Renal cortical epithelial cell (primary cell): ENCODE results near the gene CLEC12A. TPM values are rescaled to one million over a fixed set of nuclear protein-coding genes. Genes with fewer than 3 reads are reported as not detected.
"Not testable (repeated sequence)": the region's sequence is repeated elsewhere in the genome, so short reads cannot be mapped to it uniquely, and the experiment has no call there.

ENCODE experiments used
- DNase-seq: peaks from one replicate; pipeline ENCODE4 v3.0.0-alpha.2; 2011; ENCODE audit warnings: low read depth
- total RNA-seq: library from RNA; depleted of rRNA; stranded (reverse); fragments of >200 nt; gene quantifications from 2 replicates; pipeline ENCODE4 v1.2.3, GENCODE V29; 2014

Gene CLEC12A
- not detected in 2 replicates for total RNA-seq

GRCh38 chr12:9971181-9971580 is at the start of gene CLEC12A:
CLEC12A (plus strand) TSS chr12:9971409; CDS start chr12:9971597, 188 bp downstream.
- no peak for DNase-seq

GRCh38 chr12:9922429-9922828 is 48.8 kb upstream of the CLEC12A start:
- DNase-seq, result no peak

DNA sequence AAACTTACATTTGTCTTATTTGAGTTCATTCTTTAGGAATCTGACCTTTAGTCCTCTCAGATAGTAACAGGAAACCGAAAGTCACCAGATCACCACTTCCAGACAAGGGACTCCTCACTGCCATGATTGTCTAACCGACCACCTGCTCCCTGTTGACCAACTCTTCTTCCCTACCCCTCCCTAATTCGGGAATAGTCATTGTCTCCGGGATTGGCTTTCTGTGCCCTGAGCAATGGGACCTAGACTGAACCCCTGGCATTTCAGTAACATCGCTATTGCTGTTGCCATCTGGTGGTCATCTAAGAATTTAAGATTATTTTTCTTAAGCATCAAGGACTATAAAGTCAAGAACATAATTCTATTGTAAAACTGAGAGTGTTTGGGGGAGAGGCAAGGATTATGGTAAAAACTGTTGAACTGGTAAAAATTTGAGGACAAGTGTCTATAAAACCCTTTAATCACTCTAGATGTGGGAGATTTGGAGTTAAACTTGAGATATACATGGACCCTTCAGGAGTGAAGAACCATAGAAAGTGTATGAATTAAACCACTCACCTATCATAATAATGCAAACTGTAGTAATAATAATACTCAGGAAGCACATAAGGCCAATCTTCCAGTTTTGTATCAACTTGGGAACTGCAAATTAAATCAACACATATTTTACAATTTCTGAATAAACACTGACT is 45.4 kb upstream of the CLEC12A start:
- DNase-seq, result peak; percentile 42

GRCh38 chr12:9926876-9927275 is 44.3 kb upstream of the CLEC12A start:
- DNase-seq, result no peak

- DNase-seq, result no peak
Measured at GRCh38 chr12:9928607-9929006, 42.6 kb upstream of the CLEC12A start.

DNA sequence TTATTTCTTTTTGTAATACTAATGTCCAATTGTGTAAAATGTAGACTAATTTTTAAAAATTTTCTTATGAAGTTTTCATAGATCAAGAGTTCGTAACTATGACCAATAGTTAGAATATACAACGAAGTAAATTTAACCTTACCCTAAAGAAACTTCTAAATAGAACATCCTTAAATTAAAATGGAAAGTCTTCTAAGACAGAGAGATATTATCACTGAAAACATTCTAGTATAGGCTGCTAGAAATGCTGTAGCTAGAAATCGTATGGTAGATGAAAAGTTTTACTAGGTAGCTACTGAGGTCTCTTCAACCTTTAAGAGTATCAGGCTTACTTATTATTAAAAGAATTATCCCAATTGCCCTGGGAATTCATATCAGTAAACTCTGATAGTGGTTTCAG is 40.0 kb upstream of the CLEC12A start:
- DNase-seq, result no peak

DNA sequence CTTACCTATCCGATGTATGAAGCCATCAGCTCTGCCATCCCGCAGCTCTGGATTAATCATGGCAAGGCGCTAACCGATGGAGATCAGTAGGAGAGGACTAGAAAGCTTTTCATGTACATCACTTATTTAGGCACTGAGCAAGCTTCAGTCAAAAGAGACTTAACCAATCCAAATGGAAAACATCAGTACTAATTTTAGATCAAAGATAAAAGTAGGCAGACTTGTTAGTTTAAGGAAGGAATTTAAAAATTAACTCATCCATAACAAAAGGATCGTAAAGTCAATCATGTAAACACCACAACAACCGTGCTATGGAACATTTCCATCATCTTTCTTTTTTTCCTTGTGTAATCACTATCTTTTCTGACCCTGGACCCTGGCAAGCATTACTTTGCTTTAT is 38.9 kb upstream of the CLEC12A start, which contains the start of gene CLEC2A:
CLEC2A (minus strand) TSS at position 101 of the 400 bp plus-strand sequence; CDS start at position 60, 41 bp downstream.
- DNase-seq, result no peak

GRCh38 chr12:9933958-9934357 is 37.3 kb upstream of the CLEC12A start:
- no peak for DNase-seq

DNA sequence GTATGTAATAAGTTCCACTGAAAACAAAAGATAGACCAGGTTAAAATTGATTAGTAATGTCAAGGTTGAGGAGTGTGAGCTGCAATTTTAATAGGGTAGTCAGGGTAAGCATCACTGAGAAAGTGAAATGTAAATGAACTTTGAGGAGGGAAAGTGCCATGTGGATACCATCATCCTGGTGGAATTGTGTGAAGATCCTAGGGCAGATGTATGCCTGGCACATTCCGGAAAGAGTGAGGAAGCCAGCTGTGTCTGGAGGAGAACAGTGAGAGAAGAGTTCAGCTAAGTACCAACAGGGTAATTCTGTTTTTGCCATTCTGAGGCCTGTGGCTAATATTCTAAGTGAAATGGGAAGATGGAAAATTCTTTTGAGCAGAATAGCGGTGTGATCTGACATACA is 36.2 kb upstream of the CLEC12A start:
- DNase-seq, result no peak

DNA sequence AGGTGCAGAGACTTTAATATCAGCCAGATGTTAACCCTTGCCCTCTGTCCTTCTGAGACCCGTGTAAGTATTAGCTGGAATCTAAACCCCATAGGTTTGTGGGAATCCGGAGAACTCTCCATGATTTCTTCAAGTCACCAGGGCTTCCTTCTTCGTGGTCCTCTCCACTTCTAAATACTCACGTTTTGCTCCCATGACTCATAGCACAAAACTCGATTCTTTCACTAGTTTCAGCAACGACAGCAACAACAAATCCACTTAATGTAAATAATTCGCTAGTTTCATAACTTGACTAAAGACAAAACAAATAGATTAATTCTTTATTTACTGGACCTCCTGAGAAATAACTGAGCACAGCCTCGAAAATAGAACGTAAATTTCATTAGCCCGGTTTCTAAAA is 34.6 kb upstream of the CLEC12A start:
- DNase-seq, result no peak

- peak; percentile 3 for DNase-seq
Measured at GRCh38 chr12:9940375-9940774, 30.8 kb upstream of the CLEC12A start.

- DNase-seq, result no peak
Measured at GRCh38 chr12:9941838-9942237, 29.4 kb upstream of the CLEC12A start.

GRCh38 chr12:9943240-9943639 is 28.0 kb upstream of the CLEC12A start:
- DNase-seq, result no peak

- DNase-seq, result no peak
Measured at GRCh38 chr12:9944391-9944790, 26.8 kb upstream of the CLEC12A start.

- DNase-seq, result no peak
Measured at GRCh38 chr12:9947674-9948073, 23.5 kb upstream of the CLEC12A start.

DNA sequence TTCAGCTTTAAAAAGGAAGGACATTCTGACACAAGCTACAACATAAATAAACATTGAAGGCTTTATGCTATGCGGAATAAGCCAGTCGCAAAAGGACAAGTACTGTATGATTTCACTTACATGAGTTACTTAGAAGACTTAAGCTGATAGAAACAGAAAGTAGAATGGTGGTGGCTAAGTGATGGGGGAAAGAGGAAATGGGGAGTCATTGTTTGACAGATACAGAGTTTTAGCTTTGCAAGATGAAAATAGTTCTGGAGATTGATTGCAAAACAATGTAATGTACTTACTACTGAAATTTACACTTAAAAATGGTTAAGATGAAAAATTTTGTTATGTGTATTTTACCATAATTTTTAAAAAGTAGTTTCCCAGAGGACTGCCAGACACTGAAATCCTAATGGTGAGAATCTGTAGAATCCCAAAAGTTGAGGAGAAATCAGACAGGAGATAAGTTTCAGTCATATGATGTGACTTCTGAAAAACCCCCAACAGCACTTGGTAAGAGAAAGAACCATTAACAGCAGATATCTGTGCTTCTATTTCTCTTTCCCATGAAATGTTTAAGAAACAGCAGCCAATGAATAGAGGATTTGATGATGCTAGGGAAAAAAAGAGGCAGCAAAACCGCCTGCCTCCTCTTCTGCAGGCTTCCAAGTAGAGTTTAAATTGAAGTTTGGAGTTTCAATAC is 22.5 kb upstream of the CLEC12A start:
- no peak for DNase-seq

- DNase-seq, result no peak
Measured at GRCh38 chr12:9951026-9951675, 20.1 kb upstream of the CLEC12A start.

DNA sequence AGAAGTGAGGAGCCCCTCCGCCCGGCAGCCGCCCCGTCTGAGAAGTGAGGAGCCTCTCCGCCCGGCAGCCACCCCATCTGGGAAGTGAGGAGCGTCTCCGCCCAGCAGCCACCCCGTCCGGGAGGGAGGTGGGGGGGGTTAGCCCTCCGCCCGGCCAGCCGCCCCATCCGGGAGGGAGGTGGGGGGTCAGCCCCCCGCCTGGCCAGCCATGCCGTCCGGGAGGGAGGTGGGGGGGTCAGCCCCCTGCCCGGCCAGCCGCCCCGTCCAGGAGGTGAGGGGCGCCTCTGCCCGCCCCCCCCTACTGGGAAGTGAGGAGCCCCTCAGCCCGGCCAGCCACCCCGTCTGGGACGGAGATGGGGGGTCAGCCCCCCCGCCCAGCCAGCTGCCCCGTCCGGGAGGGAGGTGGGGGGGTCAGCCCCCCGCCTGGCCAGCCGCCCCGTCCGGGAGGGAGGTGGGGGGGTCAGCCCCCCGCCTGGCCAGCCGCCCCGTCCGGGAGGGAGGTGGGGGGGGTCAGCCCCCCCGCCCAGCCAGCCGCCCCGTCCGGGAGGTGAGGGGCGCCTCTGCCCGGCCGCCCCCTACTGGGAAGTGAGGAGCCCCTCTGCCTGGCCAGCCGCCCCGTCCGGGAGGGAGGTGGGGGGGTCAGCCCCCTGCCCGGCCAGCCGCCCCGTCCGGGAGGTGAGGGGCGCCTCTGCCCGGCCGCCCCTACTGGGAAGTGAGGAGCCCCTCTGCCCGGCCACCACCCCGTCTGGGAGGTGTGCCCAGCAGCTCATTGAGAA is 18.1 kb upstream of the CLEC12A start:
- not testable (repeated sequence) for DNase-seq

- no peak for DNase-seq
Measured at GRCh38 chr12:9957834-9958233, 13.4 kb upstream of the CLEC12A start.

DNA sequence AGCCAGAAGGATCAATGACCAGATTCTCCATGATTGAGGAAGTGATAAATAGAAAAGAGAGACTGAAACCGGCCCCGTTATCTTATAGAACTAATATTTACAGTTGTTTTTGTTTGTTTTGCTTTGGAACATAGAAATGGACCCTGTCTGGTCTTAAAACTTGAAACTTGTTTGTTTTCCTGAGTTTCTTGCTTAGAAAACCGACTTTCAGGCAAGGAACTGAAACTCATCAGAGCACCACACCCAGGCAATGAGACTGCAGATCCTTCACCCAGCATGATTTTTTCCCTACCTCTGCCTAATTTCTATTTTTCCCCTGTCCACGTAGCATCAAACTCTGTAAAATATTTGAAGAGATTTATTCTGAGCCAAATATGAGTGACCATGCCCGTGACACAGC is 10.6 kb upstream of the CLEC12A start:
- DNase-seq, result no peak

- no peak for DNase-seq
Measured at GRCh38 chr12:9961106-9961505, 10.1 kb upstream of the CLEC12A start.

DNA sequence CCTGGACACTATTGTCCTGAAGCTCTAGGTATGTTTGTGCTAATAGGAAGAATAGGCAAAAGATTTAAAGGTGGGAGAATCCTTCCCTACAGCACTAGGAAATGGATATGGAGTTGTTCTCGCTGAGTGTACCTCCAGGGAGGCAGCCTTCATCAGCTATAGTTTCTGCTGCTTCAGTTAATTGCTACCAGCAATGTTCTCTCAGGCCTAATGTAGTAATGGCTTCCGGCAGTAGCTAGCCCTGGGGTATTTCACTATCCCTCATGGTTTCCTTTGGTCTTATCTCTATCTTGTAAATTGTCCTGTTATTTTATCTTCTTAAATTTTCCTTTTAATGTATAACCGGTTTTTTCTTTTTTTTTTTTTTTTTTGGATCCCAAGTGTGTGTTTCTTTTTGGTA is 9.3 kb upstream of the CLEC12A start:
- DNase-seq, result no peak
